A204.1 (cell line): ENCODE data around the gene ACTR1A.
"Not testable (repeated sequence)": the region's sequence is repeated elsewhere in the genome, so short reads cannot be mapped to it uniquely, and the experiment has no call there.

Experiments used
- FAIRE-seq: peaks from 2 replicates; lab custom pipeline; 2012; peaks lifted over from hg19 to GRCh38; lab: Jason Lieb, UNC

The ACTR1A gene

GRCh38 chr10:102502337-102503151 lies at the start of gene ACTR1A:
Gene ACTR1A, minus strand, starts transcription at chr10:102502712. Its CDS starts 65 bp downstream, at chr10:102502647.
- peak; percentile 99 for FAIRE-seq

GRCh38 chr10:102550636-102551210 lies 48.2 kb upstream of the ACTR1A start:
- no peak for FAIRE-seq

GRCh38 chr10:102549549-102549948 lies 47.0 kb upstream of the ACTR1A start:
- FAIRE-seq, result no peak

- FAIRE-seq, result no peak
Observed at GRCh38 chr10:102546606-102547320, 44.3 kb upstream of the ACTR1A start.

GRCh38 chr10:102545997-102546396 lies 43.5 kb upstream of the ACTR1A start:
- FAIRE-seq, result no peak

GRCh38 chr10:102545265-102545871 lies 42.9 kb upstream of the ACTR1A start:
- FAIRE-seq, result no peak

- FAIRE-seq, result no peak
Observed at GRCh38 chr10:102542800-102543418, 40.4 kb upstream of the ACTR1A start.

GRCh38 chr10:102540023-102540422 lies 37.5 kb upstream of the ACTR1A start:
- FAIRE-seq, result no peak

- no peak for FAIRE-seq
Observed at GRCh38 chr10:102538811-102539210, 36.3 kb upstream of the ACTR1A start.

GRCh38 chr10:102537948-102538347 lies 35.4 kb upstream of the ACTR1A start:
- no peak for FAIRE-seq

- FAIRE-seq, result no peak
Observed at GRCh38 chr10:102537367-102537766, 34.9 kb upstream of the ACTR1A start.

- FAIRE-seq, result no peak
Observed at GRCh38 chr10:102535481-102536147, 33.1 kb upstream of the ACTR1A start.

GRCh38 chr10:102534966-102535365 lies 32.5 kb upstream of the ACTR1A start:
- FAIRE-seq, result not testable (repeated sequence)

GRCh38 chr10:102534333-102534732 lies 31.8 kb upstream of the ACTR1A start:
- no peak for FAIRE-seq

- no peak for FAIRE-seq
Observed at GRCh38 chr10:102527546-102527945, 25.0 kb upstream of the ACTR1A start.

GRCh38 chr10:102524746-102525145 lies 22.2 kb upstream of the ACTR1A start:
- no peak for FAIRE-seq

- FAIRE-seq, result no peak
Observed at GRCh38 chr10:102523250-102524029, 20.9 kb upstream of the ACTR1A start.

- no peak for FAIRE-seq
Observed at GRCh38 chr10:102522874-102523249, 20.4 kb upstream of the ACTR1A start.

- no peak for FAIRE-seq
Observed at GRCh38 chr10:102519246-102519825, 16.8 kb upstream of the ACTR1A start.

- FAIRE-seq, result no peak
Observed at GRCh38 chr10:102517553-102517952, 15.0 kb upstream of the ACTR1A start.

GRCh38 chr10:102515724-102516123 lies 13.2 kb upstream of the ACTR1A start:
- no peak for FAIRE-seq
